K562 (cell line): Measurements from ENCODE around the gene CUEDC2. TPM values are rescaled to one million over a fixed set of nuclear protein-coding genes. Genes with fewer than 3 reads are reported as not detected.

Experiments
- ARID4B ChIP-seq: sonication (generic); formaldehyde crosslinking; IDR thresholded peaks from 2 replicates; pipeline ENCODE4 v1.8.0; 2022; ENCODE audit warnings: mild to moderate bottlenecking, missing genetic modification reagents
- BCLAF1 ChIP-seq, 2 experiments: fragments of 450-650 bp in 1 of 2; IDR thresholded peaks; 2 replicates each; pipeline ENCODE4 v1.6.1; 2011 to 2017; ENCODE audit warnings: low read depth in 2 of 2, antibody characterized with exemption in 1 of 2, borderline replicate concordance in 1 of 2, low read length in 1 of 2, mild to moderate bottlenecking in 1 of 2, mixed read lengths in 1 of 2; ENCODE audit not compliant: control insufficient read depth in 1 of 2
- CEBPG ChIP-seq, 3 experiments: fragments of 200-800 bp in 1 of 3; sonication (Bioruptor generic) in 1 of 3; sonication (generic) in 1 of 3; formaldehyde crosslinking in 1 of 3; IDR thresholded peaks in 2 of 3; conservative IDR thresholded peaks in 1 of 3; 2 replicates each; pipeline versions ENCODE4 v1.6.1 to v1.8.0; 2016 to 2022; ENCODE audit warnings: missing compliant biosample characterization in 2 of 3, missing genetic modification characterization in 2 of 3, mild to moderate bottlenecking in 1 of 3, missing genetic modification reagents in 1 of 3
- CHD4 ChIP-seq: fragments of 200-600 bp; sonication (generic); IDR thresholded peaks from 3 replicates; pipeline ENCODE4 v1.6.1; 2012; ENCODE audit warnings: low read depth, mild to moderate bottlenecking, mixed read lengths, low read length, inconsistent platforms; ENCODE audit not compliant: insufficient read depth, insufficient replicate concordance, poor library complexity, severe bottlenecking
- ETV6 ChIP-seq, 3 experiments: fragments of 150-350 bp in 1 of 3; sonication (generic) in 1 of 3; formaldehyde crosslinking in 1 of 3; IDR thresholded peaks; 2 replicates each; pipeline versions ENCODE4 v1.6.1 to v1.8.0; 2014 to 2022; ENCODE audit warnings: borderline replicate concordance in 2 of 3, low read depth in 2 of 3, antibody characterized with exemption in 1 of 3, low read length in 1 of 3, mild to moderate bottlenecking in 1 of 3, missing genetic modification reagents in 1 of 3
- FOXM1 ChIP-seq, 2 experiments: fragments of 450-650 bp in 1 of 2; sonication (generic) in 1 of 2; formaldehyde crosslinking in 1 of 2; IDR thresholded peaks; 2 replicates each; pipeline versions ENCODE4 v1.6.1 to v1.9.0; 2017 to 2022; ENCODE audit warnings: low read depth in 2 of 2, mild to moderate bottlenecking in 2 of 2, missing genetic modification reagents in 1 of 2, moderate library complexity in 1 of 2
- HNRNPH1 ChIP-seq: fragments of 200-400 bp; formaldehyde crosslinking; optimal IDR thresholded peaks from 2 replicates; pipeline ENCODE3; 2017; ENCODE audit warnings: low read depth, mild to moderate bottlenecking, low read length, moderate library complexity
- MAFG ChIP-seq: fragments of 450-650 bp; conservative IDR thresholded peaks from 2 replicates; pipeline ENCODE4 v1.6.1; 2016; ENCODE audit warnings: missing genetic modification characterization, missing compliant biosample characterization
- NRF1 ChIP-seq, 2 experiments: fragments of 450-650 bp; IDR thresholded peaks in 1 of 2; conservative IDR thresholded peaks in 1 of 2; 2 replicates each; pipeline ENCODE4 v1.6.1; 2014; ENCODE audit warnings: mild to moderate bottlenecking in 2 of 2
- RAD51 ChIP-seq: fragments of 450-650 bp; IDR thresholded peaks from 2 replicates; pipeline ENCODE4 v1.7.1; 2016; ENCODE audit warnings: low read depth, mild to moderate bottlenecking, borderline replicate concordance
- RBM25 ChIP-seq: fragments of 200-400 bp; formaldehyde crosslinking; IDR thresholded peaks from 2 replicates; pipeline ENCODE4 v1.6.1; 2018; ENCODE audit warnings: low read length, low read depth, moderate library complexity; ENCODE audit not compliant: severe bottlenecking
- XRCC3 ChIP-seq: fragments of 450-650 bp; IDR thresholded peaks from 2 replicates; pipeline ENCODE4 v1.6.1; 2017; ENCODE audit warnings: mild to moderate bottlenecking, moderate library complexity
- ZC3H8 ChIP-seq: fragments of 450-650 bp; IDR thresholded peaks from 2 replicates; pipeline ENCODE4 v1.6.1; 2017
- ZKSCAN3 ChIP-seq: fragments of 250-450 bp; sonication (Bioruptor Pico); IDR thresholded peaks from 2 replicates; pipeline ENCODE4 v1.4.0; 2020
- ZNF586 ChIP-seq: fragments of 450-650 bp; formaldehyde crosslinking; conservative IDR thresholded peaks from 2 replicates; pipeline ENCODE4 v1.4.0; 2020; ENCODE audit warnings: mild to moderate bottlenecking, moderate library complexity
- ZNF696 ChIP-seq: fragments of 250-450 bp; sonication (Bioruptor Pico); conservative IDR thresholded peaks from 2 replicates; pipeline ENCODE4 v1.4.0; 2020; ENCODE audit warnings: mild to moderate bottlenecking, moderate library complexity
- polyA plus RNA-seq, 8 experiments: library from polyadenylated mRNA; depleted of rRNA in 4 of 8; stranded (reverse) in 5 of 8; unstranded in 3 of 8; fragments of >200 nt; fragmentation: Nextera tagmentation in 2 of 8; fragmentation: Illumina TruSeq in 1 of 8; extraction: Ambion mirVana in 2 of 8; extraction: Trizol in 1 of 8; gene quantifications; 2 replicates each; pipeline versions ENCODE4 v1.2.1 to v1.2.3, GENCODE V29; 2011 to 2014; ENCODE audit warnings: inconsistent platforms in 1 of 8, missing spikeins in 1 of 8
- total RNA-seq, 7 experiments: library from RNA; depleted of rRNA in 6 of 7; stranded (reverse); fragments of >200 nt in 6 of 7; fragmentation: Illumina TruSeq in 2 of 7; extraction: Trizol in 2 of 7; gene quantifications; 2 replicates each; pipeline versions ENCODE4 v1.2.1 to v1.2.3, GENCODE V29; 2011 to 2021; ENCODE audit warnings: low replicate concordance in 1 of 7

CUEDC2 gene
- total and polyA plus RNA-seq, 9 of the 15 experiments (the other 6 are each of a cell fraction or from before 2014, with no cell fraction given), result 8.5 to 48.9 (median 27.4) TPM

GRCh38 chr10:102455893-102456471 lies 23.6 kb upstream of the CUEDC2 start (continued):
- TF ChIP-seq BCLAF1 (IDR thresholded peaks at IDR 0.05; ENCODE audit: borderline replicate concordance in 1 of 2, control insufficient read depth in 1 of 2, low read depth in 2 of 2, low read length in 1 of 2), result no peak
- TF ChIP-seq CEBPG (CRISPR knock-in tag; IDR thresholded peaks at IDR 0.05), result peak; percentile 99
- peak; percentile 95 to 99 for TF ChIP-seq CEBPG (tag; conservative IDR thresholded peaks at IDR 0.05 in 1 of 2, IDR thresholded peaks at IDR 0.05 in 1 of 2)
- no peak for TF ChIP-seq RBM25
- TF ChIP-seq ZNF696 (CRISPR knock-in tag), result no peak
- peak; percentile 46; the same call in 1 of the 2 replicates for TF ChIP-seq MAFG (tag)
- no peak for TF ChIP-seq ZNF586
- TF ChIP-seq XRCC3, result no peak
- no peak for TF ChIP-seq CHD4
- TF ChIP-seq ZC3H8, result no peak
- TF ChIP-seq ETV6 (IDR thresholded peaks at IDR 0.05; ENCODE audit: borderline replicate concordance in 1 of 2, low read depth in 2 of 2, low read length in 1 of 2), result no peak
- no peak for TF ChIP-seq ETV6 (CRISPR knock-in tag; IDR thresholded peaks at IDR 0.05; ENCODE audit: borderline replicate concordance)
- no peak for TF ChIP-seq HNRNPH1
- 0 out of 4 replicates have a peak, but pooled peaks of 1 of the 2 experiments have one; percentile 15 for TF ChIP-seq NRF1 (conservative IDR thresholded peaks at IDR 0.05 in 1 of 2, IDR thresholded peaks at IDR 0.05 in 1 of 2)
- no peak for TF ChIP-seq RAD51
- TF ChIP-seq ZKSCAN3 (CRISPR knock-in tag), result no peak
- no peak; the same call in 1 of the 2 replicates for TF ChIP-seq FOXM1 (IDR thresholded peaks at IDR 0.05; ENCODE audit: low read depth)
- TF ChIP-seq FOXM1 (CRISPR knock-in tag; IDR thresholded peaks at IDR 0.05; ENCODE audit: low read depth), result no peak
- no peak for TF ChIP-seq ARID4B
